HEK293T (cell line): ENCODE measurements around the gene PABPC1L.

Experiments used
- BHLHE40 ChIP-seq: fragments of 450-650 bp; IDR thresholded peaks from 2 replicates; pipeline ENCODE4 v1.6.1; 2016; ENCODE audit warnings: mild to moderate bottlenecking, moderate library complexity, borderline replicate concordance
- FOXK2 ChIP-seq: fragments of 450-650 bp; IDR thresholded peaks from 2 replicates; pipeline ENCODE4 v1.6.1; 2016; ENCODE audit warnings: mild to moderate bottlenecking
- NFRKB ChIP-seq: fragments of 450-650 bp; IDR thresholded peaks from 2 replicates; pipeline ENCODE4 v1.6.1; 2016; ENCODE audit warnings: mild to moderate bottlenecking, moderate library complexity
- PKNOX1 ChIP-seq: fragments of 450-650 bp; IDR thresholded peaks from 2 replicates; pipeline ENCODE4 v1.6.1; 2016
- TARDBP ChIP-seq: fragments of 450-650 bp; IDR thresholded peaks from 2 replicates; pipeline ENCODE4 v1.6.1; 2016

- TF ChIP-seq TARDBP (no peak), NFRKB (no peak), FOXK2 (no peak), BHLHE40 (no peak), PKNOX1 (no peak)
These were observed 26.5 kb upstream of the PABPC1L start for GRCh38 chr20:44883214-44883902.
